WTC11 (cell line): ENCODE data around the gene SCD. TPM values are rescaled to one million over a fixed set of nuclear protein-coding genes. Genes with fewer than 3 reads are reported as not detected.
A peak's percentile ranks its signal among the peaks of the same experiment; 100 is the strongest.

Source experiments
- ATAC-seq: fragments of 200-7000 bp; cut with Tn5 transposase; 2 replicates; pipeline ENCODE4 v1.10.0; 2021; ENCODE audit warnings: mild to moderate bottlenecking, moderate library complexity
- CTCF ChIA-PET: fragments of 300-600 bp; sonication (Branson Sonifier 250); formaldehyde crosslinking; loops from one replicate; lab custom pipeline; 2021; ENCODE audit warnings: antibody characterized with exemption; lab: Charles Lee
- POLR2A ChIA-PET: fragments of 350-600 bp; sonication (Branson Sonifier 250); formaldehyde crosslinking; loops from one replicate; lab custom pipeline; 2021; ENCODE audit warnings: antibody characterized with exemption; lab: Charles Lee
- DNase-seq: peaks from one replicate; pipeline ENCODE4 v3.0.0; 2021; ENCODE audit warnings: low spot score
- H3K27ac Mint-ChIP-seq: 2 replicates; pipeline ENCODE4 v1.8.0; 2021; ENCODE audit warnings: mixed read lengths
- H3K27me3 Mint-ChIP-seq: 2 replicates; pipeline ENCODE4 v1.8.0; 2021; ENCODE audit warnings: low read depth, mild to moderate bottlenecking, moderate library complexity, mixed read lengths
- H3K36me3 Mint-ChIP-seq: 2 replicates; pipeline ENCODE4 v1.8.0; 2021; ENCODE audit warnings: mixed read lengths
- H3K4me1 Mint-ChIP-seq: 2 replicates; pipeline ENCODE4 v1.8.0; 2022; ENCODE audit warnings: mixed read lengths
- H3K4me3 Mint-ChIP-seq: 2 replicates; pipeline ENCODE4 v1.8.0; 2021; ENCODE audit warnings: mild to moderate bottlenecking, moderate library complexity, mixed read lengths
- H3K9me3 Mint-ChIP-seq: 2 replicates; pipeline ENCODE4 v1.8.0; 2021; ENCODE audit warnings: mixed read lengths
- ATF6 ChIP-seq: sonication (generic); formaldehyde crosslinking; IDR thresholded peaks from 2 replicates; pipeline ENCODE4 v1.8.1; 2023; ENCODE audit warnings: mild to moderate bottlenecking, missing genetic modification reagents
- CBFB ChIP-seq: sonication (generic); formaldehyde crosslinking; IDR thresholded peaks from 2 replicates; pipeline ENCODE4 v1.8.1; 2022; ENCODE audit warnings: mild to moderate bottlenecking, low read depth, missing genetic modification reagents
- CREB1 ChIP-seq: sonication (generic); formaldehyde crosslinking; IDR thresholded peaks from 2 replicates; pipeline ENCODE4 v1.8.0; 2023; ENCODE audit warnings: mild to moderate bottlenecking, missing genetic modification reagents
- E2F4 ChIP-seq: sonication (generic); formaldehyde crosslinking; IDR thresholded peaks from 2 replicates; pipeline ENCODE4 v1.8.1; 2022; ENCODE audit warnings: low read depth, mild to moderate bottlenecking, moderate library complexity, missing genetic modification reagents, borderline replicate concordance
- ETV6 ChIP-seq: sonication (generic); formaldehyde crosslinking; IDR thresholded peaks from 2 replicates; pipeline ENCODE4 v1.8.1; 2022; ENCODE audit warnings: mild to moderate bottlenecking, missing genetic modification reagents
- FOXP1 ChIP-seq: sonication (generic); formaldehyde crosslinking; IDR thresholded peaks from 2 replicates; pipeline ENCODE4 v1.8.0; 2022; ENCODE audit warnings: missing genetic modification reagents, mild to moderate bottlenecking, moderate library complexity, borderline replicate concordance
- NFE2L1 ChIP-seq: sonication (generic); formaldehyde crosslinking; IDR thresholded peaks from 2 replicates; pipeline ENCODE4 v1.8.1; 2023; ENCODE audit warnings: missing genetic modification reagents
- NFYB ChIP-seq: sonication (generic); formaldehyde crosslinking; conservative IDR thresholded peaks from 2 replicates; pipeline ENCODE4 v1.8.0; 2022; ENCODE audit warnings: low read depth, missing genetic modification reagents
- NR1H2 ChIP-seq: sonication (generic); formaldehyde crosslinking; IDR thresholded peaks from 2 replicates; pipeline ENCODE4 v1.9.0; 2021; ENCODE audit warnings: mild to moderate bottlenecking, moderate library complexity, missing genetic modification reagents
- NR2C2 ChIP-seq: sonication (generic); formaldehyde crosslinking; IDR thresholded peaks from 2 replicates; pipeline ENCODE4 v1.8.0; 2022; ENCODE audit warnings: mild to moderate bottlenecking, missing genetic modification reagents
- NR3C1 ChIP-seq: sonication (generic); formaldehyde crosslinking; conservative IDR thresholded peaks from 2 replicates; pipeline ENCODE4 v1.8.1; 2023; ENCODE audit warnings: low read depth, mild to moderate bottlenecking, missing genetic modification reagents
- RELA ChIP-seq: sonication (generic); formaldehyde crosslinking; IDR thresholded peaks from 2 replicates; pipeline ENCODE4 v1.8.1; 2022; ENCODE audit warnings: missing genetic modification reagents, mild to moderate bottlenecking, borderline replicate concordance
- SMAD3 ChIP-seq: sonication (generic); formaldehyde crosslinking; IDR thresholded peaks from 2 replicates; pipeline ENCODE4 v1.8.0; 2022; ENCODE audit warnings: missing genetic modification reagents, mild to moderate bottlenecking, borderline replicate concordance
- SMAD4 ChIP-seq: sonication (generic); formaldehyde crosslinking; IDR thresholded peaks from 2 replicates; pipeline ENCODE4 v1.8.0; 2022; ENCODE audit warnings: mild to moderate bottlenecking, missing genetic modification reagents
- SP1 ChIP-seq: sonication (generic); formaldehyde crosslinking; conservative IDR thresholded peaks from 2 replicates; pipeline ENCODE4 v1.8.1; 2022; ENCODE audit warnings: missing genetic modification reagents
- ZNF121 ChIP-seq: sonication (generic); formaldehyde crosslinking; IDR thresholded peaks from 2 replicates; pipeline ENCODE4 v1.8.0; 2023; ENCODE audit warnings: missing genetic modification reagents
- total RNA-seq: library from RNA; stranded (reverse); gene quantifications from 3 replicates; pipeline ENCODE4 v1.2.3, GENCODE V29; 2021
- TF ChIP-seq, protein P1 (sequence below): sonication (generic); formaldehyde crosslinking; IDR thresholded peaks from 2 replicates; pipeline ENCODE4 v1.8.0; 2022; ENCODE audit warnings: missing genetic modification reagents
- TF ChIP-seq, protein P2 (sequence below): sonication (generic); formaldehyde crosslinking; IDR thresholded peaks from 2 replicates; pipeline ENCODE4 v1.8.0; 2023; ENCODE audit warnings: missing genetic modification reagents, mild to moderate bottlenecking, borderline replicate concordance
- TF ChIP-seq, protein P3 (sequence below): sonication (generic); formaldehyde crosslinking; IDR thresholded peaks from 2 replicates; pipeline ENCODE4 v1.8.1; 2022; ENCODE audit warnings: mild to moderate bottlenecking, missing genetic modification reagents, moderate library complexity, borderline replicate concordance
- TF ChIP-seq, protein P4 (sequence below): sonication (generic); formaldehyde crosslinking; IDR thresholded peaks from 2 replicates; pipeline ENCODE4 v1.8.1; 2023; ENCODE audit warnings: mild to moderate bottlenecking, moderate library complexity, missing genetic modification reagents

SCD gene
- total RNA-seq, 1 experiment from 2014 or later, result 556 TPM

DNA sequence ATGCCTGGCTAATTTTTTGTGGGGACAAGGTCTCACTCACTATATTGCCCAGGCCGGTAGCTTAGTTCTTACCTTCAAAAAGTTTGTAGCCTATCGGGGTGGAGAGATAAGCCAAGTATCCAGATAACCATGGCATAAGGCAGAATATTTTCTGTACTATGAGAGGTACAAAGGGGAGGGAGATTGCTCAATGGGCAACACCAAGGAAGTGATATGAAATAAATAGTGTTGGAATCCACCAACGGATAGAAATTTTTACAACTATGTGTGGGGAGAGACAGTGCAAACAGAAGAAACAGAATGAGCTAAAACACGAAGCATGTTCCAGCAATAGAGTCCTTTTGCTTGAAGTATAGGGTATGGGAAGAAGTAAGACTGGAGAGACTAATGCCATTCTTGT, 8.1 kb downstream of the SCD start:
- POLR2A ChIA-PET, result no interaction called here
- ATAC-seq, result no peak
- H3K4me1 Mint-ChIP-seq, result peaks cover 65% of the 10 kb centered on the region
- no peaks in the 10 kb centered on the region for H3K9me3 Mint-ChIP-seq
- H3K36me3 Mint-ChIP-seq, result peaks cover 92% of the 10 kb centered on the region
- DNase-seq, result no peak
- no peak overlapping the region for H3K4me3 Mint-ChIP-seq
- peak overlapping the region; percentile 75 for H3K27ac Mint-ChIP-seq
- no peaks in the 10 kb centered on the region for H3K27me3 Mint-ChIP-seq
- TF ChIP-seq NR2C2 (CRISPR knock-in tag), result no peak
- TF ChIP-seq, protein P1, sequence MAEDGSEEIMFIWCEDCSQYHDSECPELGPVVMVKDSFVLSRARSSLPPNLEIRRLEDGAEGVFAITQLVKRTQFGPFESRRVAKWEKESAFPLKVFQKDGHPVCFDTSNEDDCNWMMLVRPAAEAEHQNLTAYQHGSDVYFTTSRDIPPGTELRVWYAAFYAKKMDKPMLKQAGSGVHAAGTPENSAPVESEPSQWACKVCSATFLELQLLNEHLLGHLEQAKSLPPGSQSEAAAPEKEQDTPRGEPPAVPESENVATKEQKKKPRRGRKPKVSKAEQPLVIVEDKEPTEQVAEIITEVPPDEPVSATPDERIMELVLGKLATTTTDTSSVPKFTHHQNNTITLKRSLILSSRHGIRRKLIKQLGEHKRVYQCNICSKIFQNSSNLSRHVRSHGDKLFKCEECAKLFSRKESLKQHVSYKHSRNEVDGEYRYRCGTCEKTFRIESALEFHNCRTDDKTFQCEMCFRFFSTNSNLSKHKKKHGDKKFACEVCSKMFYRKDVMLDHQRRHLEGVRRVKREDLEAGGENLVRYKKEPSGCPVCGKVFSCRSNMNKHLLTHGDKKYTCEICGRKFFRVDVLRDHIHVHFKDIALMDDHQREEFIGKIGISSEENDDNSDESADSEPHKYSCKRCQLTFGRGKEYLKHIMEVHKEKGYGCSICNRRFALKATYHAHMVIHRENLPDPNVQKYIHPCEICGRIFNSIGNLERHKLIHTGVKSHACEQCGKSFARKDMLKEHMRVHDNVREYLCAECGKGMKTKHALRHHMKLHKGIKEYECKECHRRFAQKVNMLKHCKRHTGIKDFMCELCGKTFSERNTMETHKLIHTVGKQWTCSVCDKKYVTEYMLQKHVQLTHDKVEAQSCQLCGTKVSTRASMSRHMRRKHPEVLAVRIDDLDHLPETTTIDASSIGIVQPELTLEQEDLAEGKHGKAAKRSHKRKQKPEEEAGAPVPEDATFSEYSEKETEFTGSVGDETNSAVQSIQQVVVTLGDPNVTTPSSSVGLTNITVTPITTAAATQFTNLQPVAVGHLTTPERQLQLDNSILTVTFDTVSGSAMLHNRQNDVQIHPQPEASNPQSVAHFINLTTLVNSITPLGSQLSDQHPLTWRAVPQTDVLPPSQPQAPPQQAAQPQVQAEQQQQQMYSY (CRISPR knock-in tag), result no peak
- no peak for TF ChIP-seq RELA (CRISPR knock-in tag)
- TF ChIP-seq SP1 (CRISPR knock-in tag), result no peak
- no peak for TF ChIP-seq E2F4 (CRISPR knock-in tag)
- TF ChIP-seq, protein P2, sequence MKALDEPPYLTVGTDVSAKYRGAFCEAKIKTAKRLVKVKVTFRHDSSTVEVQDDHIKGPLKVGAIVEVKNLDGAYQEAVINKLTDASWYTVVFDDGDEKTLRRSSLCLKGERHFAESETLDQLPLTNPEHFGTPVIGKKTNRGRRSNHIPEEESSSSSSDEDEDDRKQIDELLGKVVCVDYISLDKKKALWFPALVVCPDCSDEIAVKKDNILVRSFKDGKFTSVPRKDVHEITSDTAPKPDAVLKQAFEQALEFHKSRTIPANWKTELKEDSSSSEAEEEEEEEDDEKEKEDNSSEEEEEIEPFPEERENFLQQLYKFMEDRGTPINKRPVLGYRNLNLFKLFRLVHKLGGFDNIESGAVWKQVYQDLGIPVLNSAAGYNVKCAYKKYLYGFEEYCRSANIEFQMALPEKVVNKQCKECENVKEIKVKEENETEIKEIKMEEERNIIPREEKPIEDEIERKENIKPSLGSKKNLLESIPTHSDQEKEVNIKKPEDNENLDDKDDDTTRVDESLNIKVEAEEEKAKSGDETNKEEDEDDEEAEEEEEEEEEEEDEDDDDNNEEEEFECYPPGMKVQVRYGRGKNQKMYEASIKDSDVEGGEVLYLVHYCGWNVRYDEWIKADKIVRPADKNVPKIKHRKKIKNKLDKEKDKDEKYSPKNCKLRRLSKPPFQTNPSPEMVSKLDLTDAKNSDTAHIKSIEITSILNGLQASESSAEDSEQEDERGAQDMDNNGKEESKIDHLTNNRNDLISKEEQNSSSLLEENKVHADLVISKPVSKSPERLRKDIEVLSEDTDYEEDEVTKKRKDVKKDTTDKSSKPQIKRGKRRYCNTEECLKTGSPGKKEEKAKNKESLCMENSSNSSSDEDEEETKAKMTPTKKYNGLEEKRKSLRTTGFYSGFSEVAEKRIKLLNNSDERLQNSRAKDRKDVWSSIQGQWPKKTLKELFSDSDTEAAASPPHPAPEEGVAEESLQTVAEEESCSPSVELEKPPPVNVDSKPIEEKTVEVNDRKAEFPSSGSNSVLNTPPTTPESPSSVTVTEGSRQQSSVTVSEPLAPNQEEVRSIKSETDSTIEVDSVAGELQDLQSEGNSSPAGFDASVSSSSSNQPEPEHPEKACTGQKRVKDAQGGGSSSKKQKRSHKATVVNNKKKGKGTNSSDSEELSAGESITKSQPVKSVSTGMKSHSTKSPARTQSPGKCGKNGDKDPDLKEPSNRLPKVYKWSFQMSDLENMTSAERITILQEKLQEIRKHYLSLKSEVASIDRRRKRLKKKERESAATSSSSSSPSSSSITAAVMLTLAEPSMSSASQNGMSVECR (CRISPR knock-in tag), result no peak
- no peak for TF ChIP-seq NFE2L1 (CRISPR knock-in tag)
- TF ChIP-seq CREB1 (CRISPR knock-in tag), result no peak
- TF ChIP-seq, all 79 proteins: peak for 0
- CTCF ChIA-PET, result interaction anchor here (0.8 kb wide), 1 partner anchor 18 kb away, joined by 3 read pairs; no protein-coding TSS in a partner anchor

- CTCF ChIA-PET, result no interaction called here
- H3K4me3 Mint-ChIP-seq, result no peak overlapping the region
- no peaks in the 10 kb centered on the region for H3K27me3 Mint-ChIP-seq
- H3K36me3 Mint-ChIP-seq, result peaks cover 92% of the 10 kb centered on the region
- no peak for DNase-seq
- H3K9me3 Mint-ChIP-seq, result no peaks in the 10 kb centered on the region
- POLR2A ChIA-PET, result no interaction called here
- H3K4me1 Mint-ChIP-seq, result peaks cover 57% of the 10 kb centered on the region
- no peak for ATAC-seq
- H3K27ac Mint-ChIP-seq, result no peak overlapping the region
- TF ChIP-seq NFYB (CRISPR knock-in tag), result no peak
- no peak for TF ChIP-seq FOXP1 (CRISPR knock-in tag)
- TF ChIP-seq NR1H2 (CRISPR knock-in tag), result no peak
- no peak for TF ChIP-seq NR3C1 (CRISPR knock-in tag)
- TF ChIP-seq SMAD3 (CRISPR knock-in tag), result no peak
- TF ChIP-seq ATF6, result no peak
- TF ChIP-seq, protein P3, sequence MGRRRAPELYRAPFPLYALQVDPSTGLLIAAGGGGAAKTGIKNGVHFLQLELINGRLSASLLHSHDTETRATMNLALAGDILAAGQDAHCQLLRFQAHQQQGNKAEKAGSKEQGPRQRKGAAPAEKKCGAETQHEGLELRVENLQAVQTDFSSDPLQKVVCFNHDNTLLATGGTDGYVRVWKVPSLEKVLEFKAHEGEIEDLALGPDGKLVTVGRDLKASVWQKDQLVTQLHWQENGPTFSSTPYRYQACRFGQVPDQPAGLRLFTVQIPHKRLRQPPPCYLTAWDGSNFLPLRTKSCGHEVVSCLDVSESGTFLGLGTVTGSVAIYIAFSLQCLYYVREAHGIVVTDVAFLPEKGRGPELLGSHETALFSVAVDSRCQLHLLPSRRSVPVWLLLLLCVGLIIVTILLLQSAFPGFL, result no peak
- TF ChIP-seq SMAD4 (CRISPR knock-in tag), result no peak
- TF ChIP-seq, protein P4, sequence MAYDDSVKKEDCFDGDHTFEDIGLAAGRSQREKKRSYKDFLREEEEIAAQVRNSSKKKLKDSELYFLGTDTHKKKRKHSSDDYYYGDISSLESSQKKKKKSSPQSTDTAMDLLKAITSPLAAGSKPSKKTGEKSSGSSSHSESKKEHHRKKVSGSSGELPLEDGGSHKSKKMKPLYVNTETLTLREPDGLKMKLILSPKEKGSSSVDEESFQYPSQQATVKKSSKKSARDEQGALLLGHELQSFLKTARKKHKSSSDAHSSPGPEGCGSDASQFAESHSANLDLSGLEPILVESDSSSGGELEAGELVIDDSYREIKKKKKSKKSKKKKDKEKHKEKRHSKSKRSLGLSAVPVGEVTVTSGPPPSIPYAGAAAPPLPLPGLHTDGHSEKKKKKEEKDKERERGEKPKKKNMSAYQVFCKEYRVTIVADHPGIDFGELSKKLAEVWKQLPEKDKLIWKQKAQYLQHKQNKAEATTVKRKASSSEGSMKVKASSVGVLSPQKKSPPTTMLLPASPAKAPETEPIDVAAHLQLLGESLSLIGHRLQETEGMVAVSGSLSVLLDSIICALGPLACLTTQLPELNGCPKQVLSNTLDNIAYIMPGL (CRISPR knock-in tag), result no peak
- no peak for TF ChIP-seq ETV6 (CRISPR knock-in tag)
- TF ChIP-seq CBFB (CRISPR knock-in tag), result no peak
- no peak for TF ChIP-seq ZNF121 (CRISPR knock-in tag)
These were observed 9.3 kb downstream of the SCD start for GRCh38 chr10:100356067-100357017.
